IgD-negative memory B cell (primary cell): ENCODE measurements around the gene SLC16A10. TPM values are rescaled to one million over a fixed set of nuclear protein-coding genes. Genes with fewer than 3 reads are reported as not detected.
"Not testable (repeated sequence)": the region's sequence is repeated elsewhere in the genome, so short reads cannot be mapped to it uniquely, and the experiment has no call there.

Experiments used
- H3K27ac Mint-ChIP-seq, 3 donors: one replicate each; pipeline ENCODE4 v1.8.0; 2020 to 2022; ENCODE audit warnings: mild to moderate bottlenecking in 3 of 3, mixed read lengths in 3 of 3, moderate library complexity in 1 of 3
- H3K27me3 Mint-ChIP-seq: one replicate; pipeline ENCODE4 v1.8.0; 2021; ENCODE audit warnings: mixed read lengths
- H3K36me3 Mint-ChIP-seq: one replicate; pipeline ENCODE4 v1.8.0; 2020; ENCODE audit warnings: mild to moderate bottlenecking, mixed read lengths
- H3K4me1 Mint-ChIP-seq, 3 donors: one replicate each; pipeline ENCODE4 v1.8.0; 2020 to 2022; ENCODE audit warnings: mixed read lengths in 3 of 3, mild to moderate bottlenecking in 1 of 3
- H3K4me3 Mint-ChIP-seq, 4 donors: one replicate each; pipeline ENCODE4 v1.8.0; 2020 to 2022; ENCODE audit warnings: mild to moderate bottlenecking in 4 of 4, mixed read lengths in 4 of 4, moderate library complexity in 3 of 4
- H3K9me3 Mint-ChIP-seq, 3 donors: one replicate each; pipeline ENCODE4 v1.8.0; 2020 to 2021; ENCODE audit warnings: mixed read lengths in 3 of 3, mild to moderate bottlenecking in 1 of 3
- polyA plus RNA-seq: library from polyadenylated mRNA; unstranded; fragments of 300-500 nt; fragmentation: Illumina TruSeq; gene quantifications from one replicate; pipeline ENCODE4 v1.2.3, GENCODE V29; 2021

SLC16A10 gene
- polyA plus RNA-seq, 1 donor from 2014 or later, result 1.2 TPM

DNA sequence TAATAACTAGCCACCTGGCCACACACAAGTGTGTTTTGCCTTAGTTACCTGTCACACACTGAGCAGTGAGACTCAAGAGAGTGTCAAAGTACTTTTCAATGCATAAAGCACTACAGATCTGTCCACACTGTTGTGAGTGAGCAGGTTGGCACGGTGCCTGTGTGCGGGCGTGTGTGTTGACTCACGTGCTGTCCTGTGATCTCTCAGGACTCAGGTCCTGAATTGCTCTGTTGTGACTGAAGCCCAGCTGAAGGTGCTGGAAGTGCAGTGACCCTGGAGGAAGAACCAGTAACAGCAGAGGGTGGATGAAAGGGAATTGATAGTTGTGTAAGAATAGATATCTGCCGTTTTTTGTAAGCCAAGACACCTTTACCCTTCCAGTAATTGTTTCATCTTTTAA lies 18.3 kb downstream of the SLC16A10 start:
- Mint-ChIP-seq H3K4me3 (no peak overlapping the region), H3K9me3 (peaks cover 4 to 10% (median 6%) of the 10 kb centered on the region in 3 donors), H3K27ac (no peak overlapping the region), H3K4me1 (no peaks in the 10 kb centered on the region), H3K27me3 (peaks cover 4% of the 10 kb centered on the region), H3K36me3 (no peaks in the 10 kb centered on the region)

- peaks cover 4% of the 10 kb centered on the region for H3K27me3 Mint-ChIP-seq
- peaks cover 5 to 10% (median 6%) of the 10 kb centered on the region in 3 donors for H3K9me3 Mint-ChIP-seq
- H3K4me1 Mint-ChIP-seq, result peaks cover 0 to 3% (median 0%) of the 10 kb centered on the region in 3 donors
- H3K27ac Mint-ChIP-seq, result no peak overlapping the region
- H3K36me3 Mint-ChIP-seq, result no peaks in the 10 kb centered on the region
- no peak overlapping the region for H3K4me3 Mint-ChIP-seq
Observed at GRCh38 chr6:111107589-111107988, 20.3 kb downstream of the SLC16A10 start.

- H3K27ac Mint-ChIP-seq, result no peak overlapping the region
- peaks cover 5 to 10% (median 6%) of the 10 kb centered on the region in 3 donors for H3K9me3 Mint-ChIP-seq
- no peak overlapping the region for H3K4me3 Mint-ChIP-seq
- H3K4me1 Mint-ChIP-seq, result peaks cover 0 to 7% (median 0%) of the 10 kb centered on the region in 3 donors
- peaks cover 4% of the 10 kb centered on the region for H3K27me3 Mint-ChIP-seq
- H3K36me3 Mint-ChIP-seq, result no peaks in the 10 kb centered on the region
Observed at GRCh38 chr6:111110036-111110435, 22.7 kb downstream of the SLC16A10 start.

DNA sequence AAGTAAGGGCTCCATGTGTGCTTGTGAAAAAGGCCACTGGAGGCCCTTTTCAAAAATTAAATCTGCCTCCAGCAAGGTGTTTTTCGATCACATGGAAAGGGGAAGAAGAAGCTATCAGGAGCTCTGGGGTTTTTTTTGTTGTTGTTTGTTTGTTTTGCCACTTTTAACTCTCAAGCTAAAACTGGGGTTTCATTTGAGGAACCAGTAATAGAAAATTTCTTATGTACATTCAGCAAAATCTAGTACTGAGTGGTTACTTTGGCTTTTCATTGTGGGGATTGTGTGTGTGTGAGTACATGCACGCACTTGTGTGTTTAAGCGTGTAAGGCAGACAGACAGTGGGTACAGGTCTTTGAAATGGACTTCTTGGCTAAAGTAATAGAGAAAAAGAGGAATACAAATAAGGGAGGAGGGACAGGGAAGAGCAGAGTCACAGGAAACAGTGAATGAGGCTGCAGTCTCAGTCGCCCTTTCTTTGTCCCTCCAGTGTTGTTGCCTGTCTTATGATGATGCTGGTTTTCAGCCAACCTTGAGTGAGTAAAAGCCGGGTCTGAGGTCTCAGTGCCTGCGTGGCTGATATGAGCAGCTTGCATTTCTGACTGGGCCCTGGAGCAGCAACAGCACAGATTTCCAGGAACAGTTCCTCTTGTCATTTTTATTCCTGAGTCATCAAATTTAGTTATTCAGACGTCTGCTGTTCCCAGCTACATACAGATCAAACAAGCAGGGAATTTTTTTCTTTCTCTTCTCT lies 26.2 kb downstream of the SLC16A10 start:
- Mint-ChIP-seq H3K4me3 (no peak overlapping the region), H3K4me1 (peaks cover 0 to 7% (median 0%) of the 10 kb centered on the region in 3 donors), H3K27me3 (peaks cover 3% of the 10 kb centered on the region), H3K36me3 (no peaks in the 10 kb centered on the region), H3K27ac (no peak overlapping the region), H3K9me3 (peaks cover 0 to 3% (median 2%) of the 10 kb centered on the region in 3 donors)

DNA sequence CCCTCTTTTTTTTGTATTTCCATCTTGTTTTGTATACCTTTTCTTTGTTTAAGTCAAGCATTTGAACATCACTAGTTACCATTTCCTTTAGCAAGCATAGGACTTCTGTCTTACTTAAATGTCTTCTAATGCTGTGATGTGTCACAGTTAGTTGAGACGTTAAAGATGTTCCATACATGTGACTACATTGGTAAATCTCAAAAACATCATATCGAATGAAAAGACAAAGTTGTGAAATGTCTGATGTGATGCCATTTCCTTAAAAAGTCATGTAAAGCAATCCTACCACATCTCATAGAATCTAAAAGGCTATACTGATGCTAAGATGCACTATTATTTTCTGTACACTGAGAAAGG lies 26.8 kb downstream of the SLC16A10 start:
- H3K4me1 Mint-ChIP-seq, result peaks cover 0 to 7% (median 0%) of the 10 kb centered on the region in 3 donors
- peaks cover 3% of the 10 kb centered on the region for H3K27me3 Mint-ChIP-seq
- H3K36me3 Mint-ChIP-seq, result no peaks in the 10 kb centered on the region
- H3K4me3 Mint-ChIP-seq, result peak overlapping the region in 1 of 4 donors; percentile 21
- H3K27ac Mint-ChIP-seq, result no peak overlapping the region
- peaks cover 0 to 3% (median 2%) of the 10 kb centered on the region in 3 donors for H3K9me3 Mint-ChIP-seq

DNA sequence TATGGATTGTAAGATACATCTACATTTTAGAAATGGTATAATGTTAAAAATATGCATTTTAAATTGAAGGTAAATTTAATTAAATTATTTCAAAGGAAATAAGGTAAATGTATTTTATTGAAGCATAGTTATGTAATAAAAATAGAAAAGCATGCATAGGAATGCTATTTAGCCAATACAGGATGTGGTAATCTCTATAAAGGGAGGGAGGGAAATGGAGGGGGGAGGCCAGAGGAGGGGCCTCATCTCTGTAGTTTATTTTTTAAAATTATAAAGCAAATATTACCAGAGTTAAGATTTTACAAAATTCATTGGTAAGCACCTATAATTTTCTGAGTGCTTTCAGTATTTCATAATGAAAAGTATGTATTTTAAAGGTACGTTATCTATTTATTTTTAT lies 27.2 kb downstream of the SLC16A10 start:
- peaks cover 3% of the 10 kb centered on the region for H3K27me3 Mint-ChIP-seq
- H3K27ac Mint-ChIP-seq, result no peak overlapping the region
- no peaks in the 10 kb centered on the region for H3K36me3 Mint-ChIP-seq
- peaks cover 0 to 7% (median 0%) of the 10 kb centered on the region in 3 donors for H3K4me1 Mint-ChIP-seq
- no peak overlapping the region for H3K4me3 Mint-ChIP-seq
- peaks cover under 1 to 3% (median 2%) of the 10 kb centered on the region in 3 donors for H3K9me3 Mint-ChIP-seq

DNA sequence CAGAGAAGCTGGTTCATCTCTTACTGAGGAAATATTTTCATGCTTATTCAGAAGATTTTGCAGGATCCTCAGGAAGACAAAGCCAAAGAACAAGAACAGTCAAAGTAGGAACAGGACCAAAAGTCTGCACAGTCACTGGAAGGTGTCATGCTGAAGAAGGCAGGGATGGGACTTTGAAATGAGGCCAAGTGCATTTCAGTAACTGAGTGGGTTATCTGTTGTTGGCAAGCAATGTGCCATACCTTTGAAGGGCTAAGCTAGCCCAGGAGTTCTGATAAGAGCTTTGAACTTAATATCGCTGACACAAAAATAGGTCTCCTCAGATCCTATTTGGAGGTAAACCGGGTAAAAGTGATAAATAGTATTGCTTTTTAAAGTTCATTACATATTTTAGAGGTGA lies 31.5 kb downstream of the SLC16A10 start:
- peaks cover 0 to 4% (median 3%) of the 10 kb centered on the region in 3 donors for H3K4me1 Mint-ChIP-seq
- no peaks in the 10 kb centered on the region for H3K27me3 Mint-ChIP-seq
- H3K27ac Mint-ChIP-seq, result no peak overlapping the region

DNA sequence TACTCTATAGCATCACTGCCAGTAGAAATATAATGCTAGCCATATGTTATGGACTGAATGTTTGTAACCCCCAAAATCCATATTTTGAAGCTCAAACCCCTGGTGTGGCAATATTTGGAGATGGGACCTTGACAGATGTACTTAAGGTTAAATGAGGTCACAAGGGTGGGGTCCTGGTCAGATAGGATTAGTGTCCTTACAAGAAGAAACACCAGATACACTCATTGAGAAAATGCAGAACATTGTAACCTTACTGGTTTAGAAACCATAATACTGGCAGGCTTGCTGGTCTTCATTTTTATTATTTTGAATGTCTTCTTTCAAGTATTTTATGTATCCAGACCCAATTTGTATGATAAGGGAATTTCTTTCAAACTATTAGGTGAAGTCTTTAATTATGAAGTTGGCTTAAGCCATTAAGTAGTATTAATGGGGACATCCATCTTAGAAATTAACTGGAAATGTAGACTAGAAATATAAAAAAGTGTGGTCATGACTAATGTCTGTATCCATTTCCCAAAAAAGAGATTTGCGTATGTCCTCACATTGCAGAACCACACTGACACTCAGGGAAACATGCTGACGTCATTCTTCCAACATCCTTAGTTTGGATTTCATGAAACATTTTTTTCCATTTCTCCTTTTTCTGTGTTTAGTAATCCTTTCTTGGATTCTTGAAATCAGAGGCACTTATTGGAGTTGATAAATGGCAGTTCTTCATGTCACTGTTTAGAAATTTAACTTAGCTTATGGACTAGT lies 32.4 kb downstream of the SLC16A10 start:
- no peaks in the 10 kb centered on the region for H3K36me3 Mint-ChIP-seq
- no peaks in the 10 kb centered on the region for H3K27me3 Mint-ChIP-seq
- peaks cover 0 to 6% (median 3%) of the 10 kb centered on the region in 3 donors for H3K9me3 Mint-ChIP-seq
- peaks cover 0 to 3% (median 2%) of the 10 kb centered on the region in 3 donors for H3K4me1 Mint-ChIP-seq
- H3K4me3 Mint-ChIP-seq, result no peak overlapping the region
- no peak overlapping the region for H3K27ac Mint-ChIP-seq

More for the DNA sequence above, 31.5 kb downstream of the SLC16A10 start:
- Mint-ChIP-seq H3K4me3 (no peak overlapping the region), H3K9me3 (peaks cover 0 to 6% (median 3%) of the 10 kb centered on the region in 3 donors), H3K36me3 (no peaks in the 10 kb centered on the region)

GRCh38 chr6:111121789-111122350 lies 34.6 kb downstream of the SLC16A10 start:
- Mint-ChIP-seq H3K27ac (no peak overlapping the region), H3K4me1 (peaks cover 0 to 3% (median 2%) of the 10 kb centered on the region in 3 donors), H3K36me3 (no peaks in the 10 kb centered on the region), H3K4me3 (no peak overlapping the region), H3K9me3 (peaks cover 0 to 6% (median 3%) of the 10 kb centered on the region in 3 donors), H3K27me3 (no peaks in the 10 kb centered on the region)

GRCh38 chr6:111122458-111123286 lies 35.4 kb downstream of the SLC16A10 start:
- H3K27me3 Mint-ChIP-seq, result no peaks in the 10 kb centered on the region
- H3K4me3 Mint-ChIP-seq, result peak overlapping the region in 1 of 4 donors; percentile 42
- no peaks in the 10 kb centered on the region for H3K36me3 Mint-ChIP-seq
- H3K4me1 Mint-ChIP-seq, result peaks cover 0 to 3% (median 2%) of the 10 kb centered on the region in 3 donors
- H3K9me3 Mint-ChIP-seq, result peaks cover 0 to 6% (median 3%) of the 10 kb centered on the region in 3 donors
- peak overlapping the region in 1 of 3 donors; percentile 73 for H3K27ac Mint-ChIP-seq

DNA sequence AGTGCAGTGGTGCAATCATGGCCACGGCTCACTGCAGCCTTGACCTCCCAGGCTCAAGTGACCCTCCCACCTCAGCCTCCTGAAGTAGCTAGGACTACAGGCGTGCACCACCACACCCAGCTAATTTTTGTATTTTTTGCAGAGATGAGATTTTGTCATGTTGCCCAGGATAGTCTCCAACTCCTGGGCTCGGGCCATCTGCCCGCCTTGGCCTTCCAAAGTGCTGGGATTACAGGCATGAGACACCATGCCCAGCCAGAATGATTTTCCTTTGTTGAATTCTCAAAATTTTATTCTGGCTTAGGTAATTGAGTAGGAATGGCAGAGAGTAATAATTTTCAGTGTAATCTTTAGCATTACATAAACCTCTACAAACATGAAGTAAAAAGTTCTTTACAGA lies 37.1 kb downstream of the SLC16A10 start:
- Mint-ChIP-seq H3K4me1 (peaks cover 0 to 3% (median 2%) of the 10 kb centered on the region in 3 donors), H3K27me3 (no peaks in the 10 kb centered on the region), H3K36me3 (no peaks in the 10 kb centered on the region), H3K4me3 (no peak overlapping the region), H3K9me3 (peaks cover 0 to 6% (median 3%) of the 10 kb centered on the region in 3 donors), H3K27ac (no peak overlapping the region)

- no peak overlapping the region for H3K4me3 Mint-ChIP-seq
- H3K27me3 Mint-ChIP-seq, result no peaks in the 10 kb centered on the region
- H3K27ac Mint-ChIP-seq, result no peak overlapping the region
- H3K36me3 Mint-ChIP-seq, result peaks cover 2% of the 10 kb centered on the region
- H3K9me3 Mint-ChIP-seq, result no peaks in the 10 kb centered on the region
- no peaks in the 10 kb centered on the region for H3K4me1 Mint-ChIP-seq
Observed at GRCh38 chr6:111129013-111129412, 41.7 kb downstream of the SLC16A10 start.

DNA sequence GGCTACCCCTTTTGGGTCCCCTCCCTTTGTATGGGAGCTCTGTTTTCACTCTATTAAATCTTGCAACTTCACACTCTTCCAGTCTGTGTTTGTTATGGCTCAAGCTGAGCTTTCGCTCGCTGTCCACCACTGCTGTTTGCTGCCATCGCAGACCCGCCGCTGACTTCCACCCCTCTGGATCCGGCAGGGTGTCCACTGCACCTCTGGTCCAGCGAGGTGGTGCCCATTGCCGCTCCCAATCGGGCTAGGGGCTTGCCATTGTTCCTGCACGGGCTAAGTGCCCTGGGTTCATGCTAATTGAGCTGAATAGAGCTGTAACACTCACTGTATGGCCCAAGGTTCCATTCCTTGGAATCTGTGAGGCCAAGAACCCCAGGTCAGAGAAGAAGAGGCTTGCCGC lies 43.7 kb downstream of the SLC16A10 start:
- H3K9me3 Mint-ChIP-seq, H3K27me3 Mint-ChIP-seq, H3K27ac Mint-ChIP-seq, H3K36me3 Mint-ChIP-seq, H3K4me1 Mint-ChIP-seq, H3K4me3 Mint-ChIP-seq: not testable (repeated sequence)

- H3K9me3 Mint-ChIP-seq, H3K4me3 Mint-ChIP-seq, H3K36me3 Mint-ChIP-seq, H3K27me3 Mint-ChIP-seq, H3K27ac Mint-ChIP-seq, H3K4me1 Mint-ChIP-seq: not testable (repeated sequence)
Observed at GRCh38 chr6:111132669-111133068, 45.4 kb downstream of the SLC16A10 start.
